Astrocyte (in vitro differentiated cells and primary cell): ENCODE results near the gene ARHGAP40.

Experiments
- CTCF ChIP-seq: IDR thresholded peaks from 2 replicates; pipeline ENCODE4 v1.5.1; 2011; ENCODE audit warnings: low read depth, mild to moderate bottlenecking, inconsistent platforms, low read length, moderate library complexity; ENCODE audit not compliant: insufficient read depth
- EZH2 ChIP-seq: IDR thresholded peaks from 2 replicates; pipeline ENCODE4 v1.6.1; 2012; ENCODE audit warnings: mild to moderate bottlenecking, low read length, inconsistent platforms; ENCODE audit not compliant: insufficient read depth

GRCh38 chr20:38602185-38602581 is 574 bp downstream of the ARHGAP40 start:
- TF ChIP-seq CTCF, result no peak
- TF ChIP-seq EZH2, result no peak
